ENCODE results near the gene FTCD. TPM values are rescaled to one million over a fixed set of nuclear protein-coding genes. Genes with fewer than 3 reads are reported as not detected.

The FTCD gene
- total and polyA plus RNA-seq, 9 of the 15 experiments (the other 6 are each of a cell fraction or from before 2014, with no cell fraction given), result 0.11 to 1.6 (median 0.67) TPM; not detected in 5

GRCh38 chr21:46124083-46124925 is 31.1 kb downstream of the FTCD start:
- ChIA-PET POLR2A (no interaction called here), CTCF (ENCODE audit: low intra/inter-chr PET ratio) (no interaction called here)
- intact Hi-C loops (cut with micrococcal nuclease) (no loop called here), in situ Hi-C loops (cut with MboI) (no loop called here)
- DNase-seq (ENCODE audit: extremely low read depth in 1 of 4, low spot score in 3 of 4) (no peak), FAIRE-seq (no peak), ATAC-seq (no peak)
- Histone ChIP-seq H2AFZ (ENCODE audit: low read depth, low read length) (no peak overlapping the region), H3K27ac (ENCODE audit: extremely low read depth, low read depth, low read length) (no peak overlapping the region), H3K79me2 (ENCODE audit: control insufficient read depth, insufficient read depth, low read length) (no peaks in the 10 kb centered on the region), H4K20me1 (replicated peaks; ENCODE audit: control insufficient read depth, insufficient read depth, low read length) (peaks cover 7% of the 10 kb centered on the region; the same call in 1 of the 2 replicates), H3K4me2 (ENCODE audit: insufficient read depth, low read length) (no peak overlapping the region), H3K9ac (ENCODE audit: insufficient read depth in 1 of 2, low read depth in 2 of 2, low read length in 2 of 2) (no peak overlapping the region), H3K9me3 (replicated peaks; ENCODE audit: control insufficient read depth, insufficient read depth, low read depth, low read length) (no peaks in the 10 kb centered on the region), H3K4me3 (no peak overlapping the region), H3K9me1 (ENCODE audit: control insufficient read depth, insufficient read depth, low read length) (no peaks in the 10 kb centered on the region), H3K4me1 (replicated peaks in 1 of 2; ENCODE audit: control insufficient read depth in 2 of 2, insufficient read depth in 2 of 2, low read length in 2 of 2) (peaks cover 0 to 78% of the 10 kb centered on the region in 2 experiments; a peak in 2 of 5 replicates), H3K27me3 (ENCODE audit: control insufficient read depth in 2 of 2, insufficient read depth in 2 of 2, low read length in 2 of 2) (peaks cover 31 to 67% of the 10 kb centered on the region in 2 experiments; a peak in 4 of 5 replicates), H3K36me3 (ENCODE audit: control insufficient read depth, insufficient read depth, low read length) (no peaks in the 10 kb centered on the region)
- TF ChIP-seq KLF16 (IDR thresholded peaks at IDR 0.05), result no peak
- TF ChIP-seq CREBBP (IDR thresholded peaks at IDR 0.05; ENCODE audit: low read depth, low read length), result peak; percentile 26
- TF ChIP-seq KLF13 (tag; IDR thresholded peaks at IDR 0.05; ENCODE audit: borderline replicate concordance, low read depth), result no peak
- TF ChIP-seq HDGF (IDR thresholded peaks at IDR 0.05), result no peak
- peak; percentile 18; the same call in 1 of the 2 replicates for TF ChIP-seq EGR1 (conservative IDR thresholded peaks at IDR 0.05)
- no peak for TF ChIP-seq L3MBTL2 (IDR thresholded peaks at IDR 0.05)
- TF ChIP-seq ZBTB33 (CRISPR knock-in tag; IDR thresholded peaks at IDR 0.05), result no peak
- TF ChIP-seq, protein P1, sequence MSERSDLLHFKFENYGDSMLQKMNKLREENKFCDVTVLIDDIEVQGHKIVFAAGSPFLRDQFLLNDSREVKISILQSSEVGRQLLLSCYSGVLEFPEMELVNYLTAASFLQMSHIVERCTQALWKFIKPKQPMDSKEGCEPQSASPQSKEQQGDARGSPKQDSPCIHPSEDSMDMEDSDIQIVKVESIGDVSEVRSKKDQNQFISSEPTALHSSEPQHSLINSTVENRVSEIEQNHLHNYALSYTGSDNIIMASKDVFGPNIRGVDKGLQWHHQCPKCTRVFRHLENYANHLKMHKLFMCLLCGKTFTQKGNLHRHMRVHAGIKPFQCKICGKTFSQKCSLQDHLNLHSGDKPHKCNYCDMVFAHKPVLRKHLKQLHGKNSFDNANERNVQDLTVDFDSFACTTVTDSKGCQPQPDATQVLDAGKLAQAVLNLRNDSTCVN (CRISPR knock-in tag; IDR thresholded peaks at IDR 0.05), result no peak
- peak; percentile 5 for TF ChIP-seq HMGN3 (IDR thresholded peaks at IDR 0.05; ENCODE audit: borderline replicate concordance, extremely low read depth, insufficient read length, low read depth, low read length)
- no TSS peak for BruUV-seq (replicated peaks)
- 4% methylated on average over 16 of the region's 16 CpGs for WGBS (ENCODE audit: insufficient coverage, low coverage, missing lambda C conversion rate)
